T-helper 22 cell (primary cell): ENCODE data around the gene ST3GAL3.
"Not testable (repeated sequence)": the region's sequence is repeated elsewhere in the genome, so short reads cannot be mapped to it uniquely, and the experiment has no call there.

Source experiments
- DNase-seq: peaks from one replicate; pipeline ENCODE4 v3.0.0-alpha.2; 2020; ENCODE audit warnings: low read depth

The ST3GAL3 gene

DNA sequence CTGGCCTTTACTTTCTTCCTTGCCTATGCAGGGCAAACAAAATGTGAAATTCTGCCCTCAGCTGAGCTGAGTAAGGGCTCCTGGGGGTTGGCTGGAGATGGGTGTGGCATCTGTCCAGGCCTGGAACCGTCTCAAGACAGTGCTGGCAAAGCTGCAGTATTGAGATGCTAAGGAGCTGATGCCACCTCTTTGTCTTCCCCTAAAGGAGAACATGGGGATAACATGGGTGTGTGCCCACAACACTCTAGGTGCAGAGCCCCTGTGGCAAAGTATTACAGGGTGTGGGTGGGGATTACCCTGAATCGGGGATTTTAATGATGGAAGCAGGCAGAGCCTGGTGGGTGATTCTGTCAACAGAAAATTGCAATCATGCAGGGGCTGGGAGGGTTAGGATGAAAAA lies 2.5 kb upstream of the ST3GAL3 start:
- DNase-seq: no peak

- no peak for DNase-seq
Observed at GRCh38 chr1:43705334-43705733, 2.0 kb upstream of the ST3GAL3 start.

- DNase-seq: no peak
Observed at GRCh38 chr1:43705982-43706597, 1.2 kb upstream of the ST3GAL3 start.

- DNase-seq: no peak
Observed at GRCh38 chr1:43706598-43707189, 642 bp upstream of the ST3GAL3 start.

DNA sequence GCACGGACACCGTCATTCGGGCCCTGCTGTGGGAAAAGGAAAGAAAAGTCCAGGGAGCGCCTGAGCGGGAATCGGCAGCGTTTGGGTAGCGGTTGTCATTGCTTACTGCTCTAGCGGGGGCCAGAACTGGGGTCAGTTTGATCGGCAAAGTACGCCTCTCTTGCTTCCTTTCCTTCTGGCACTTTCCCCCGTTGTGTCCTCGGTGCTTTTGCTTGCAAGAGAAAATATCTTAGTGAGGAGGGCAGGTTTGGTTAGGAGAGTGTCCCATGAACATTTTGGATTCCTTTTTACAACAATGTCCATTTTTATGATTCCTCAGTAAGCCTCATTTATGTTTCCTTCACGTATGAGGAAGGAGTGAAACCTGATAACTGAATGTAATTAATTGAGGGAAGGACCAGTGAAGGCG lies 670 bp downstream of the ST3GAL3 start:
- no peak for DNase-seq

DNA sequence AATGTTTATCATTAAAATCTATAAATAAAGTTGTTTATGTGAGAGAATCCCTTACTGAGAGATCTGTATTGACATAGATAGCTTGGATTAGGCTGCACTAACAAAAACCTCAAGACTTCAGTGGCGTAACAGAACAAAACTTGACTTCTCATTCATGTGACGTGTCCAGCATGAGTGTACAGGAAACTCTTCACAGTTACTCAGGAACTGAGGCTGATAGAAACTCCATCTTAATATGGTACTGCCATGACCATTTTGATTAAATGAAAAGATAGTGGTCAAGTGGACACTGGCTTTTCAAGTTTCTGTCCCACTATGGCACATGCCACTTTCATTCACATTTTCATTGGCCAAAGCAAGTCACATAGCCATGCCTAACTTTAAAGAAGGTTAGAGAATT lies 3.7 kb downstream of the ST3GAL3 start:
- DNase-seq: no peak

DNA sequence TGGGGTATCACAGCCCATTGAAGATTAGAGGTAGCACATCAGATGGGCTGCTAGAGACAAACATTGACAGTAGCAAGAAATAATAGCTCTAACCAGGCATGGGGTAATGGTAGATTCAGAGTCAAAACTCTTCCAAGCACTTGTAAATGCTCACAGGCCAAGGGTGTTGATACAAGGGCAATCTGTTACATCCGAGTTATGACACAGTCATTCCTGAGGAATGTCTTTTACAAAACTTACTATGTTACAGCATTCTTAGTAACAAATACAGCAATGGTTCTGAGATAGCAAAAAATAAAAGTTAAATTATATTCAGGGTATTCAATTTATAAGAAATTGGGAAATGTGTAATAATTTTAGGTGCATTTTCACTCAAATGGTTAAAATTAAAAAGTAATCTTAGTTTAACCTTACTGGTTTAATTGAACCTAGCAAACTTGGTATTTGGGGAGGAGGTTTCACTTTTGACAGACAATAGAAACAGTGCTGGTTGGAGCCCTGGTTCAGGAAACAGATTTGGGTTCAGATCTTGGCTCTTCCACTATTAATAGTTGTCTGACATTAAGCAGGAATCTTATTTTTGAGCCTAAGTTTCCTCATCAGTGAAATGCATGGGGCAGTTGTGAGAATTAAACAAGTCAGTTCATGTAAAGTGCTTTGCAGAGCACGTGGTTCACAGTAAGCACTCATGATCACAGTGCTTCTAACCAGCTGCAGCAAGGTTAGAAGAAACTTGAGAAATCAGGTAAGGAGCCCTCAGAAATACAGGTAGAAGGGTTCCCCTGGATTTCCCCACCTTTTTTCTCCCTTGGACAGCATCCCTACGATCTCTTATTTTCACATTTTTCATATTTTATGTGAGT lies 4.4 kb downstream of the ST3GAL3 start:
- DNase-seq: no peak

DNA sequence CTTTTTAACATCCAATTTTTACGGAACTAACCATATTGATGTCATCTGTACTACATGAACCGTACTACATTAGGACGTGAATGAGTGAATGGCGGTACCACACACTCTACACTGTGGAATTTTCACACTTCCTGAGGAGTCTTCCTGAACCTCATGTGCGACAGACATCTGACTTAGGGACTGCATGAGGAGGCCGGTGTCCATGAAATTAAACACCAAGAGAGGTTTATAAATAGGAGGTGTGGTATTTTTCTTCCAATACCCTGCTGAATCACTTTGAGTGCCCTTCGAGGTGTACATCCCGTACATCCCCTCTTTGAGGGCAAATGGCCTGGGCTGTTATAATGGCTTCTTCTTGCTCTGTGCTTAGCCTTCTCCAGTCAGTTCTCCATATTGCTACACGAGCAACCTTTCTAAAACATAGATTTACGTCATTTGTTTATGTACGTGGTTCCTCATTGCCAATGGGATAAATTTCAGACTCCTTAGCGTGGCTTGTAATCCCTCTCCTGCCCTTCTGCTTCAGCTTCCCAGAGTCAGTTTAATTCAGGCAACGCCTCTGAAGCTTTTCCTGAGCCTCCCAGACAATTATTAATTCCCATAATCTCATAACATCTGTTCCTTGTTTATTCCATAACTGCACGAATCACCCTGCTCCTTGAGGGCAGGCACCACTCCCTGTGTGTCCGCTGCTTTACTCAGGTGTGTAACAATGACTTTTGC lies 9.4 kb downstream of the ST3GAL3 start:
- no peak for DNase-seq

DNA sequence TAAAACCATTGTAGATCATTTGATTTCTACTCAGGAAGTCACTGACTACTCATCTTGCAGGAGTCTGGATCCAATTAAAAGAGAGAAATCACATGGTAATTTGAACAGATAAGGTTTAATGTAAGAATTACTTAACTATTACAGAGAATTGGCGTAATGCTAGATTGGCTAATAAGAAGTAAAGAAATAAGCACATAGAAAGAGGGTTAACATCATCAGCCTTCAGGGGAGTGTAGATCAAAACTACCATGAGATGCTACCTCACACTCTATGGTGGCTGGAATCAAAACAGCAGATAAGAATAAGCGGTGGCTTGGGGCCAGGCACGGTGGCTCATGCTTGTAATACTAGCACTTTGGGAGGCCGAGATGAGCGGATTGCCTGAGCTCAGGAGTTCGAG lies 11.7 kb downstream of the ST3GAL3 start:
- DNase-seq: no peak

GRCh38 chr1:43719670-43720419 lies 12.5 kb downstream of the ST3GAL3 start:
- DNase-seq: not testable (repeated sequence)

GRCh38 chr1:43722810-43723209 lies 15.5 kb downstream of the ST3GAL3 start:
- no peak for DNase-seq

DNA sequence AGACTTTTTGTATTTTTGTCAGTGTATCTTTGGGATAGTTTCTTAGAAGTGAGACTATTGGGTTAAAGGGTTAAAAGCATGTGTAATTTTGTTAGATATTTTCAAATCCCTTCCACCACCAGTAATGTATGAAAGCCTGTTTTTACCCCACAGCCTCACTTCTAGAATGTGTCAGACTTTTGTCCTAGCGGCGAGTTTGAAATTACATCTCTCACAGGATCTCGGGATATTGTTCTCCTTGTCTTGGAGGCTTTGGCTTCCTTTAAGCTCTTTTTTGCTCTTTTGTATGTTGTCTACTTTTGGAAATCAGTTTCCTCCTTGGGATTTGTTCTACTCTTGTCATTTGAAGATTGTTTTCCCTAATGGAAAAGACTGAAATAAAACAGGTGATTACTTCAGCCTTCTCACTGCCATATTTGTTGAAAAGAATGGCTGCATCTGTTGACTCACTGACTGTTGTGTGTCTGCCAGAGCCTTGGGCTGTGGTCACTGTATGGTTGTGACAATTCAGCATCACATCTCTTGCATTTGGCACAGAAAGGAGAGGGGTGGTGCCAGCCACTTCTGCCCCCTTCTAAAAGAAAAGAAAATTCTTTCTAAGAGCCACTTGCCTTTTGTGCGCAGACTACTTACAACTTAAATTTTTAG lies 22.6 kb downstream of the ST3GAL3 start:
- DNase-seq: no peak

- DNase-seq: no peak
Observed at GRCh38 chr1:43731867-43732531, 24.7 kb downstream of the ST3GAL3 start.

DNA sequence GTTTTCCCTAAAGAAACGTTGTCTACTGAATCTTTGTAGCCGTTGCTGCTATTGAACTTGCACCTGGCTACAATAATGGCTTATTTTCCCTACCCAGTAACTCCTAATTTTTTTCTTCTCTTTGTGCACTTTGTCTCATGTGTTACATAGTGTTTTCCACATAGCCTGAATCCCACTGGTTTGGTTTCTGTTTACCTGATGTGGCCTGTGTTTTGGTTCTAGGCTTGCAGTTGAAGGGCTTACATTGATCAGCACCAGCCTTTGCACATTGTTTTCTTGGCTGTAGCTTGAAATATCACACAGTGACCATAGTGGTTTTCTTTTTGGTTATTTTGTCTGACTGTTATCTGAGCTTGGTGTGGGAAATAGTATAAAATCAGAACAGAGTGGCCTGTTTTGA lies 29.5 kb downstream of the ST3GAL3 start:
- DNase-seq: no peak

- no peak for DNase-seq
Observed at GRCh38 chr1:43742026-43742425, 34.7 kb downstream of the ST3GAL3 start.

GRCh38 chr1:43743206-43743605 lies 35.9 kb downstream of the ST3GAL3 start:
- no peak for DNase-seq

- no peak for DNase-seq
Observed at GRCh38 chr1:43747736-43748135, 40.4 kb downstream of the ST3GAL3 start.

GRCh38 chr1:43750083-43750482 lies 42.7 kb downstream of the ST3GAL3 start:
- DNase-seq: no peak

GRCh38 chr1:43753422-43753821 lies 46.1 kb downstream of the ST3GAL3 start:
- DNase-seq: no peak

DNA sequence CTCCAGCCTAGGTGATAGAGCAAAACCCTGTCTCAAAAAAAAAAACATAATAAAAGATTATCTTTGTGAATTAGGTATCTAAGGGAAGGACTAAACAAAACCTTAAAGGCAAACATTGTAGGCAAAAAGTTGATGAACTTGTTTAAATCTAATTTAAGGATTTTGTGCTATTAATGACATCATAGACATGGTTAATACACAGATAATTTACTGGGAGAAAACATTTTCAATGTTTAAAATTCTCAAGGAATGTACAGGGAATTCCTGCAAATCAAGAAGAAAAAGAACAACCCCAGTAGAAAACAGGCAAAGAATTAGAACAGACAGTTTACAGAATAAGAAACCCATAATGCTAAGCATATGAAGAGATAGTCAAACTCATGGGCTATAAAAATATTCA lies 47.6 kb downstream of the ST3GAL3 start:
- DNase-seq: no peak
